OCI-LY3 (cell line): ENCODE results near the gene SLC26A4.

Source experiments
- H2AFZ ChIP-seq: fragments of 200-600, 300-600 bp; shearing (Covaris generic); 2 replicates; pipeline ENCODE4 v1.6.0; 2014; ENCODE audit warnings: antibody characterized with exemption, low read depth, low read length
- H3K27ac ChIP-seq: fragments of 200-600, 300-600 bp; sonication (generic); 2 replicates; pipeline ENCODE4 v1.5.1; 2014; ENCODE audit warnings: mild to moderate bottlenecking, low read length, moderate library complexity, mixed read lengths
- H3K27me3 ChIP-seq: fragments of 200-600, 300-600 bp; sonication (generic); 2 replicates; pipeline ENCODE4 v1.6.1; 2014; ENCODE audit warnings: low read depth, low read length, mixed read lengths
- H3K36me3 ChIP-seq: fragments of 200-600, 300-600 bp; sonication (generic); replicated peaks from 2 replicates; pipeline ENCODE3; 2014; ENCODE audit warnings: low read depth, low read length, mixed read lengths
- H3K4me1 ChIP-seq: fragments of 300-600, 200-600 bp; sonication (generic); 2 replicates; pipeline ENCODE4 v1.6.1; 2014; ENCODE audit warnings: low read length, mixed read lengths
- H3K4me2 ChIP-seq: fragments of 200-600, 300-600 bp; sonication (generic); 2 replicates; pipeline ENCODE4 v1.6.1; 2014; ENCODE audit warnings: low read length, mixed read lengths
- H3K4me3 ChIP-seq: fragments of 300-600, 200-600 bp; sonication (generic); 2 replicates; pipeline ENCODE4 v1.5.1; 2014; ENCODE audit warnings: antibody characterized with exemption, mild to moderate bottlenecking, low read length, moderate library complexity
- H3K79me2 ChIP-seq: fragments of 300-600, 200-600 bp; shearing (Covaris generic); 2 replicates; pipeline ENCODE4 v1.6.1; 2014; ENCODE audit warnings: mild to moderate bottlenecking, low read length, mixed read lengths
- H3K9ac ChIP-seq: fragments of 300-600, 200-600 bp; shearing (Covaris generic); 2 replicates; pipeline ENCODE4 v1.6.0; 2014; ENCODE audit warnings: mild to moderate bottlenecking, low read length, moderate library complexity
- H3K9me3 ChIP-seq: fragments of 200-600, 300-600 bp; shearing (Covaris generic); 2 replicates; pipeline ENCODE4 v1.6.1; 2014; ENCODE audit warnings: low read length, mixed read lengths; ENCODE audit not compliant: insufficient read depth
- H4K20me1 ChIP-seq: fragments of 200-600, 300-600 bp; sonication (generic); 2 replicates; pipeline ENCODE4 v1.6.1; 2016; ENCODE audit warnings: low read length, mixed read lengths; ENCODE audit not compliant: insufficient read depth
- EZH2phosphoT487 ChIP-seq: fragments of 200-600 bp; shearing (Covaris generic); IDR thresholded peaks from 2 replicates; pipeline ENCODE4 v1.6.1; 2018; ENCODE audit warnings: antibody characterized with exemption, mixed run types, low read depth
- TF ChIP-seq, protein P1 (sequence below): fragments of 200-600, 300-600 bp; sonication (generic); IDR thresholded peaks from 2 replicates; pipeline ENCODE4 v1.5.1; 2014; ENCODE audit warnings: antibody characterized with exemption, low read length, low read depth

SLC26A4 gene

DNA sequence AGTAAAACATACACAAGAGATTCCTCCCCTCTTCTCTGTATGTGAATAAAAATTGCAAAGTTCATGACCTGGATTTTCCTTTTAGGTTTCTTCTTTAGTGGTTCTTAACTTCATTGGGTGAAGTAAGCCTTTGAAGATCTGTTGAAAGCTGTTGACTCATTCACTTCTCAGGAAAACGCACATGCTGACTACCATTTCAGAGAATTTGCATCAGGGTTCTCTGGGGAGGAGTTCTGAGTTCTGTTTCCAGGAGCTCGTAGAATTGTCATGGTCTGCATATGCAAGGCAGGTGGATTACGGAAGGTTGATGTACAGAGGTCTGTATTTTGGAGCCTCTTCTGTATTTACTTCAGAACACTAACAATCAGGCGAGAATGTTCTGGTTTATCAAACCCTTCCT is 962 bp upstream of the SLC26A4 start:
- peak overlapping the region; percentile 59 for H3K4me3 ChIP-seq
- H3K27me3 ChIP-seq, result peaks cover 84% of the 10 kb centered on the region
- no peaks in the 10 kb centered on the region for H3K79me2 ChIP-seq
- no peak overlapping the region for H2AFZ ChIP-seq
- H3K9me3 ChIP-seq, result no peaks in the 10 kb centered on the region
- H3K36me3 ChIP-seq, result no peaks in the 10 kb centered on the region
- peaks cover 22% of the 10 kb centered on the region for H3K4me1 ChIP-seq
- peak overlapping the region; percentile 52 for H3K4me2 ChIP-seq
- no peak overlapping the region for H3K27ac ChIP-seq
- no peak for TF ChIP-seq EZH2phosphoT487
- TF ChIP-seq, protein P1, sequence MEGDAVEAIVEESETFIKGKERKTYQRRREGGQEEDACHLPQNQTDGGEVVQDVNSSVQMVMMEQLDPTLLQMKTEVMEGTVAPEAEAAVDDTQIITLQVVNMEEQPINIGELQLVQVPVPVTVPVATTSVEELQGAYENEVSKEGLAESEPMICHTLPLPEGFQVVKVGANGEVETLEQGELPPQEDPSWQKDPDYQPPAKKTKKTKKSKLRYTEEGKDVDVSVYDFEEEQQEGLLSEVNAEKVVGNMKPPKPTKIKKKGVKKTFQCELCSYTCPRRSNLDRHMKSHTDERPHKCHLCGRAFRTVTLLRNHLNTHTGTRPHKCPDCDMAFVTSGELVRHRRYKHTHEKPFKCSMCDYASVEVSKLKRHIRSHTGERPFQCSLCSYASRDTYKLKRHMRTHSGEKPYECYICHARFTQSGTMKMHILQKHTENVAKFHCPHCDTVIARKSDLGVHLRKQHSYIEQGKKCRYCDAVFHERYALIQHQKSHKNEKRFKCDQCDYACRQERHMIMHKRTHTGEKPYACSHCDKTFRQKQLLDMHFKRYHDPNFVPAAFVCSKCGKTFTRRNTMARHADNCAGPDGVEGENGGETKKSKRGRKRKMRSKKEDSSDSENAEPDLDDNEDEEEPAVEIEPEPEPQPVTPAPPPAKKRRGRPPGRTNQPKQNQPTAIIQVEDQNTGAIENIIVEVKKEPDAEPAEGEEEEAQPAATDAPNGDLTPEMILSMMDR, result no peak
- no peak overlapping the region for H3K9ac ChIP-seq
- peaks cover 12% of the 10 kb centered on the region for H4K20me1 ChIP-seq

DNA sequence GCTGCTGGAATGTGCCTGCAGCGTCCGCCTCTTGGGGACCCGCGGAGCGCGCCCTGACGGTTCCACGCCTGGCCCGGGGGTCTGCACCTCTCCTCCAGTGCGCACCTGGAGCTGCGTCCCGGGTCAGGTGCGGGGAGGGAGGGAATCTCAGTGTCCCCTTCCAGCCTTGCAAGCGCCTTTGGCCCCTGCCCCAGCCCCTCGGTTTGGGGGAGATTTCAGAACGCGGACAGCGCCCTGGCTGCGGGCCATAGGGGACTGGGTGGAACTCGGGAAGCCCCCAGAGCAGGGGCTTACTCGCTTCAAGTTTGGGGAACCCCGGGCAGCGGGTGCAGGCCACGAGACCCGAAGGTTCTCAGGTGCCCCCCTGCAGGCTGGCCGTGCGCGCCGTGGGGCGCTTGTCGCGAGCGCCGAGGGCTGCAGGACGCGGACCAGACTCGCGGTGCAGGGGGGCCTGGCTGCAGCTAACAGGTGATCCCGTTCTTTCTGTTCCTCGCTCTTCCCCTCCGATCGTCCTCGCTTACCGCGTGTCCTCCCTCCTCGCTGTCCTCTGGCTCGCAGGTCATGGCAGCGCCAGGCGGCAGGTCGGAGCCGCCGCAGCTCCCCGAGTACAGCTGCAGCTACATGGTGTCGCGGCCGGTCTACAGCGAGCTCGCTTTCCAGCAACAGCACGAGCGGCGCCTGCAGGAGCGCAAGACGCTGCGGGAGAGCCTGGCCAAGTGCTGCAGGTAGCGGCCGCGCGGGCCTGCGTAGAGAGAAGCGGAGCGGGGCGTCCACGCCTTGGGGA is 645 bp downstream of the SLC26A4 start:
- Histone ChIP-seq H3K4me2 (peak overlapping the region; percentile 52), H3K4me3 (peak overlapping the region; percentile 59), H3K4me1 (peaks cover 29% of the 10 kb centered on the region), H3K36me3 (no peaks in the 10 kb centered on the region), H3K9me3 (no peaks in the 10 kb centered on the region), H3K27ac (no peak overlapping the region), H2AFZ (no peak overlapping the region), H3K9ac (no peak overlapping the region), H3K27me3 (peaks cover 77% of the 10 kb centered on the region), H3K79me2 (no peaks in the 10 kb centered on the region), H4K20me1 (peaks cover 15% of the 10 kb centered on the region)
- TF ChIP-seq, protein P1, result no peak
- TF ChIP-seq EZH2phosphoT487, result no peak

DNA sequence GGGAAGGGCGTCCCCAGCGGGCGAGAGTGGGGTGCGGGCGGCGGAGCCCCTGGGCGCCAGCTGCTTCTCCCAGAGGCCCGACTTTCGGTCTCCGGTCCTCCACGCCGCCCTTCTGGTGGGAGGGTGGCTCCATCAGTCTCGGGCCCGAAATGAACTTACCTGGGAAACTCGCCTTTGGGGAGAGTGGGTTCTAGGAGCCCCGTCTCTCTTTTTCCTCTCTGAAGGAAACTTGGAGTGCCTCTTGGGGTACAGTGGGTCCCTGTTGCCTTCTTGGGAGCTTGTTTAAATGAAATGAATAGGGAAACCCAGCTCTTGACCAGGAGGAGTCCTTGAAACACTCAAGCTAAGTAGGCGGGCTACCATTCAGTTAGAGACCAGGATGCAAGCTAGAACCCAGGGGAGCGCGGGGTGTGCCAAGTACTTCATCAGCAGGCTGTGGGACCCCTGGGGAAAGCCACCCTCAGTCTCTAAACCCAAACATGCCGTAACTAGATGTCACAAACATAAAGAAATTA is 1.3 kb downstream of the SLC26A4 start:
- Histone ChIP-seq H3K4me3 (no peak overlapping the region), H3K4me1 (peaks cover 29% of the 10 kb centered on the region), H4K20me1 (peaks cover 15% of the 10 kb centered on the region), H3K9ac (no peak overlapping the region), H2AFZ (no peak overlapping the region), H3K36me3 (no peaks in the 10 kb centered on the region), H3K27me3 (peaks cover 80% of the 10 kb centered on the region), H3K9me3 (no peaks in the 10 kb centered on the region), H3K27ac (no peak overlapping the region), H3K4me2 (no peak overlapping the region), H3K79me2 (no peaks in the 10 kb centered on the region)
- TF ChIP-seq, protein P1, result no peak
- no peak for TF ChIP-seq EZH2phosphoT487

DNA sequence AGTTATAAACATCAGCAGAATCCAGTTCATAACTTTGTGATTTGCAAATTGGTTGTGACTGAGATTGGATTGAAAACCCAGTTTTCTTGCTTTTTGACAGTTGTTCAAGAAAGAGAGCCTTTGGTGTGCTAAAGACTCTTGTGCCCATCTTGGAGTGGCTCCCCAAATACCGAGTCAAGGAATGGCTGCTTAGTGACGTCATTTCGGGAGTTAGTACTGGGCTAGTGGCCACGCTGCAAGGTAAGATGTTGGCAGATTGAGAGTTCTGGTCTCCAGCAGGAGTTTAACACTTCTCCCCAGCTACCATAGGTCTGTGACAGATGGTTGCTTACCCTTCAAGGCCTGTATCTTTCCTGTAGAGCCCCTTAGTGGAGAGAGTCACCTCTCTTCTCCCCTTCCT is 2.6 kb downstream of the SLC26A4 start:
- Histone ChIP-seq H2AFZ (no peak overlapping the region), H3K4me2 (no peak overlapping the region), H3K36me3 (no peaks in the 10 kb centered on the region), H3K27ac (no peak overlapping the region), H3K9me3 (no peaks in the 10 kb centered on the region), H3K4me1 (peaks cover 29% of the 10 kb centered on the region), H4K20me1 (peaks cover 20% of the 10 kb centered on the region), H3K27me3 (peaks cover 86% of the 10 kb centered on the region), H3K9ac (no peak overlapping the region), H3K4me3 (no peak overlapping the region), H3K79me2 (no peaks in the 10 kb centered on the region)
- no peak for TF ChIP-seq EZH2phosphoT487
- TF ChIP-seq, protein P1, result no peak
